ENCODE results near the gene OPN1SW. TPM values are rescaled to one million over a fixed set of nuclear protein-coding genes. Genes with fewer than 3 reads are reported as not detected.

Gene OPN1SW
- total RNA-seq, 4 donors from 2014 or later: not detected

DNA sequence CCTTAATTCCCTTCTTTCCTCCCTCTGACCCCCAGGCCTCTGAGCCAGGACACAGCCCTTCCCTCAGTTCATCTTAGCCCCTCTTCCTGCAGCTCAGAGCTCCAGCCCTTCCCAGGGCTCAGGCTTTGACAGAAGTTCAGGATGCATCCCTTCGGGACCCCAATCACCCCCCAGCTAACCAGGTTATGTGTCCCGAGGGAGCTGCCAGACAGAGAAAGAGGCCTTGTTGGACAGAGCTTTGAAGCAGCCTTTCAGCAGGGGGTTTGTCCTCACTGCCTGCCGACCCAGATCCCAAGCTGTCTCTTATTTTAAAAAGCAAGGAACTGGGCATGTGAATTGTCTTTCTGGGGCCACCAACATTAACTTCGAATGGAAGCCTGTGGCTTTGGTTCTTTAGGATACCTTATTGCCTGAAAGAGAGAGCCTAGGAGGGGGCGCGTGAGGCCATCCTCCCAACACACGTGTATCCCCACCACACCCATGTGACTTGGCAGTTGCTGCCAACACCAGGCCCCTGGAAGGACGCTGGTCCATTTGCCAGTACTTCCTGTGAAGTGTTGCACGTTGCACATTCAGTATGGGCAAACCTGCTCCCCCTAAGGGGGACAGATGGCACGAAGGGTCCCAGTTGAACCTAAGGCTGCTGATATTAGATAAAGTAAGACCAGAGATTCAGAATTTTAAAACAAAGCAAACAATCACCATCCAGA, 17.0 kb upstream of the OPN1SW start:
- 65 to 68% methylated on average over 10 of the region's 10 CpGs for WGBS, 2 donors
- TF ChIP-seq POLR2A (IDR thresholded peaks at IDR 0.05): no peak
- TF ChIP-seq, protein P1, sequence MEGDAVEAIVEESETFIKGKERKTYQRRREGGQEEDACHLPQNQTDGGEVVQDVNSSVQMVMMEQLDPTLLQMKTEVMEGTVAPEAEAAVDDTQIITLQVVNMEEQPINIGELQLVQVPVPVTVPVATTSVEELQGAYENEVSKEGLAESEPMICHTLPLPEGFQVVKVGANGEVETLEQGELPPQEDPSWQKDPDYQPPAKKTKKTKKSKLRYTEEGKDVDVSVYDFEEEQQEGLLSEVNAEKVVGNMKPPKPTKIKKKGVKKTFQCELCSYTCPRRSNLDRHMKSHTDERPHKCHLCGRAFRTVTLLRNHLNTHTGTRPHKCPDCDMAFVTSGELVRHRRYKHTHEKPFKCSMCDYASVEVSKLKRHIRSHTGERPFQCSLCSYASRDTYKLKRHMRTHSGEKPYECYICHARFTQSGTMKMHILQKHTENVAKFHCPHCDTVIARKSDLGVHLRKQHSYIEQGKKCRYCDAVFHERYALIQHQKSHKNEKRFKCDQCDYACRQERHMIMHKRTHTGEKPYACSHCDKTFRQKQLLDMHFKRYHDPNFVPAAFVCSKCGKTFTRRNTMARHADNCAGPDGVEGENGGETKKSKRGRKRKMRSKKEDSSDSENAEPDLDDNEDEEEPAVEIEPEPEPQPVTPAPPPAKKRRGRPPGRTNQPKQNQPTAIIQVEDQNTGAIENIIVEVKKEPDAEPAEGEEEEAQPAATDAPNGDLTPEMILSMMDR (IDR thresholded peaks at IDR 0.05): no peak
- intact Hi-C loops (cut with DNase I; ENCODE audit: low total_unique reads): no loop called here
- H3K4me3 ChIP-seq (ENCODE audit: low read depth, poor library complexity, severe bottlenecking): no peak overlapping the region
- peak in 1 of 2 donors; percentile 73 for DNase-seq (ENCODE audit: low spot score in 2 of 2)

DNA sequence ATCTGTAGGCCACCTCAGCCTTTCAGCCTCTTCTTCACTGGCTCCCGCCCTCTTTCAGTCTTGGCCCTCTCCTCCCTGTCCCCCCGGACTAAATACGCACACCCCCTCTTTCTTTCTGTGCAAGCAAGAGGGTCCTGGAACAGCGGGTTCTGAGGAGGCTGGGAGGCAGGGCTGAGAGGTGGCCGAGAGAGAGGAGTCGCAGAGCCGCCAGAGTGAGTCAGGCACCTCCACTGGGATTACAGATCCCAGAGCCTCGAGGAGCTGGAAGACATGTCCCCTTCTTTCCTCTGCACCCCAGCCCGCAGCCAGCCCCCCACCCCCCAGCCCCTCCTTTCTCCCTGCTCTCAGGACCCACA, 16.4 kb upstream of the OPN1SW start:
- 15 to 22% methylated on average over 9 of the region's 9 CpGs for WGBS, 2 donors
- DNase-seq (ENCODE audit: low spot score in 2 of 2): peak in 1 of 2 donors; percentile 70
- TF ChIP-seq POLR2A (IDR thresholded peaks at IDR 0.05): no peak
- TF ChIP-seq, protein P1 (IDR thresholded peaks at IDR 0.05): no peak
- intact Hi-C loops (cut with DNase I; ENCODE audit: low total_unique reads): no loop called here
- peak overlapping the region; percentile 71 for H3K4me3 ChIP-seq (ENCODE audit: low read depth, poor library complexity, severe bottlenecking)

DNA sequence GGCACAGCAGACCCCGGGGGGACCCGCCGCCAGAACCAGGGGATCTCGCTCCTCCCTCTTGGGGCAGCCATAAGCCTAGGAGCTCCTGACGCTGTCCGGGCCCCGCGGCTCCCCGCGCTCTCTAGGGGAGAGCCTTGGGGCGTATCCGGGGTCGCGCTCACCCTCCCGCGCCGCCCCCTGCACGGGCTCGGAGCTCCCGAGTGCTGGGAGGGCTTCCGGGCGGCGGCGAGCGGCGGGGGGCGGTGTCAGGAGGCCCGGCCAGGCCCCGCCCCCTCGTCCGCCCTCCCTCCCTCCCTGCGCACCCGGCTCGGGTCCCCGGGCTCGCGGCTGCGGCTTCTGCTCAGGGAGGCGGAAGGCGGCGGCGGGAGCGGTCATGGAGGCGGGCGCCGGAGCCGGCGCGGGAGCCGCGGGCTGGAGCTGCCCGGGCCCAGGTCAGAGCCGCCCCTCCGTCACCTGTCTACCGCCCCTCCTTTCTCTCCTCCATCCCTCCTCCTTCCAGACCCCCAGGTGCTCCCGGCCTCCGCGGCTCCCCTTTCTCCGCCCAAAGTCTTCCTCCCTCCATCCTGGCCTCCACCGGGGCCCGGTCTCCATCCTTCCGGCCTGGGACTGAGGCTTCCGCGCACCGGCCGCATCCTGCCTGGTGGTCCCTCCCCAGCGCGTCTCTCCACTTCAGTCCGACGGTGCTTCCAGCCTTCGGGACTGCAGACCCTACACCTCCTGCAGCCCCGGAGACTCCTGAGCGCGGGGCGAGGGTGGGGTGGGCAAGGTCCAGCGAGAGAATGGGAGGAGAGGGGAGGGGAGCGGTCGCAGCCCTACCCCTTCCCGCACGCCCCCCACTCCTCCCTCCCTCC, 15.8 kb upstream of the OPN1SW start, which contains the start of gene CCDC136:
CCDC136 (plus strand) TSS at position 848 of the 851 bp plus-strand sequence. CDS start 444 bp downstream, outside the sequence.
- intact Hi-C loops (cut with DNase I; ENCODE audit: low total_unique reads): no loop called here
- peak within 1 kb of the TSS; percentile 71 for H3K4me3 ChIP-seq (ENCODE audit: low read depth, poor library complexity, severe bottlenecking)
- WGBS, 2 donors: 0 to 3% methylated on average over 29 to 50 of the region's 80 CpGs
- TF ChIP-seq, protein P1 (IDR thresholded peaks at IDR 0.05): no peak
- no peak for TF ChIP-seq POLR2A (IDR thresholded peaks at IDR 0.05)
- DNase-seq (ENCODE audit: low spot score in 2 of 2): peak; percentile 32 to 94

DNA sequence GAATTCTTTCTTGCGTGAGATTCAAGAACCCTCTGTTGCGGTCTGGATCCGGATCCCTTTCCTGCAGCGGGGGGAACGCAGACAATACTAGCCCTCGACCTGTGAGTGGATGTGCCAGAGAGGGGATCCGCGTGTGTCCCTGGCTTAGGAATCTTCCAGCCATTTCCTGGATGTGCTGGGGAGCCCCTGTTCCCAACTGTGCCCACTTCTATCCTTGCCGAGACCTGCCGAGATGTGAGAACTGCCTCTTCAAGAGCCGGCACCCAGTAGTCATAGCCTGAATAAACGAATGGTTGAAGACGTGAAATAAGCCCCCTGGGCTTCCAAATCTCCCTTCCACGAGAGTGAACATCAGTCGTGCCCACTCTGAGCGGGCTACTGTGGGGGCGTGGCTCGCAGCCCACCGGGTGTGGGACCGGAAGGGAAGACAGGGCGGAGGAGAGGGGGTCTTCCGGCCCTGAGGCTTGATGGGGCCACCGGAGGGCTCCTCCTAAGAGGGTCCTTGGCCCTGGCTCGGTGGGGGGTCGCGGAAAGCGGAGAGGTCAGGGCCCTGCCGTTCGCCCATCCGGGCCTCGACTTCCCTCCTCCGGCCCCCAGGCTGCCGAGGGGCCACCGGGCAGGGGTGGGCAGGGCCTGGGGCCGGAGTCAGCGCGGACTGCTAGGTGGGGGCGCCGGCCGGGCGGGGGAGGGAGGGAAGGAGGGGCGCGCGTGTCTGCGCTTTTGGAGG, 14.9 kb upstream of the OPN1SW start:
- no peak for TF ChIP-seq POLR2A (IDR thresholded peaks at IDR 0.05)
- TF ChIP-seq, protein P1 (IDR thresholded peaks at IDR 0.05): no peak
- 20 to 26% methylated on average over 22 to 23 of the region's 45 CpGs for WGBS, 2 donors
- peak in 1 of 2 donors; percentile 85 for DNase-seq (ENCODE audit: low spot score in 2 of 2)
- H3K4me3 ChIP-seq (ENCODE audit: low read depth, poor library complexity, severe bottlenecking): peak overlapping the region; percentile 71
- intact Hi-C loops (cut with DNase I; ENCODE audit: low total_unique reads): no loop called here

DNA sequence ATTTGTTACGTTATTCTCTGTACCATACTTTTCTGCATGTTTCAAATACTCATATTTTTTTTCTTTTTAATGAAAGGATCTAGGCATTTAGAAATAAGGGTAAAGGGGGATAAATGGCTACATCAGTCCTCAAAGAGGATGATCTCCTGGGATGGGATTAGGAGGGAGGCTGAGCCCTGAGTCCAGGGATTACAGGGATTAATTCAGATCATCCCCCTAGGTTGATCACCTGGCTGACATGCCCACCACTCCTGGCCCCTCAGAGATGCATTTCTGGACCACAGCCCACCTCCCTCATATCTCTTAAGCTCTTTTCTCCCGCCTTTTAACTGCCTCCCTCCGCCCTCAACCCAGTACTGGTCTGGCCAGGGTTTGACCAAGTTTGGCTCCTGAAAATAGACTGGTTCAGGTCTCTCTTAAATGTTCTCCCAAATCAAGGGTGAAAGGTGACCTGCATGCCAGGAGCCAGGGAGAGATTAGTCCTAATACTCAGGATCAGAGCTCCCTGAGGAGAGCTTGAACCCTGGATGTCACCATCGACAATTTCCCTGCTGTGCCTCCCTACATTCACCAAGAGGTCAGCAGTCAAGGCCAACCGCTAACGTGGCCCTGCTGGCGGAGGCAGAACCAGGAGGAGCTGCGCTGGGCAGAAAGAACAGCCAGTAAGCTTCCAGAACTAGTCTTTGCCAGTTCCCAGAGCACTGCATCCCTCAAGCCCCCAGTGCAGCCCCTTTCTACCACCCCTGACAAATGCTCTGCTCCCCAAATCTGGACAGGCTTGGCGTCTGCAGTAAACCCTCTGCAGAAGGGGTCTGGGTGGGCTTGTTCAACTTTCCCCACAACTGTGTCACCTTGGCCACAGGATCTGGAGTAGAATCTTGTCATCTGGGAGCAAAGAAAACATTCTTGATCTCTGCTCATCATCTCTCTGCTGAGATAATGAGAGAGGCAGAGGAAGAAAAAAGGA, 13.1 kb upstream of the OPN1SW start:
- WGBS, 2 donors: 71 to 77% methylated on average over 7 to 9 of the region's 9 CpGs
- DNase-seq (ENCODE audit: low spot score in 2 of 2): peak in 1 of 2 donors; percentile 81
- TF ChIP-seq, protein P1 (IDR thresholded peaks at IDR 0.05): no peak
- TF ChIP-seq POLR2A (IDR thresholded peaks at IDR 0.05): no peak
- H3K4me3 ChIP-seq (ENCODE audit: low read depth, poor library complexity, severe bottlenecking): no peak overlapping the region
- intact Hi-C loops (cut with DNase I; ENCODE audit: low total_unique reads): no loop called here
